GM12878 (cell line): Measurements from ENCODE around the gene C3orf22.

ENCODE experiments used
- ATF2 ChIP-seq: IDR thresholded peaks from 2 replicates; pipeline ENCODE4 v1.6.1; 2012; ENCODE audit warnings: low read length, inconsistent platforms
- ATF7 ChIP-seq: fragments of 450-650 bp; IDR thresholded peaks from 2 replicates; pipeline ENCODE4 v1.6.1; 2016; ENCODE audit warnings: low read depth, mild to moderate bottlenecking
- BHLHE40 ChIP-seq, 2 experiments: fragments of 450-650 bp in 1 of 2; IDR thresholded peaks; 2 replicates each; pipeline ENCODE4 v1.6.1; 2011 to 2017; ENCODE audit warnings: low read depth in 2 of 2, borderline replicate concordance in 1 of 2, improper control_type of control experiment in 1 of 2, low read length in 1 of 2, mild to moderate bottlenecking in 1 of 2
- FOXK2 ChIP-seq: fragments of 450-650 bp; IDR thresholded peaks from 2 replicates; pipeline ENCODE4 v1.6.1; 2017; ENCODE audit warnings: mild to moderate bottlenecking, moderate library complexity
- KAT2A ChIP-seq: conservative IDR thresholded peaks from 2 replicates; pipeline ENCODE4 v1.6.1; 2011; ENCODE audit warnings: low read depth, low read length; ENCODE audit not compliant: control insufficient read depth
- NR2C2 ChIP-seq: IDR thresholded peaks from 2 replicates; pipeline ENCODE4 v1.6.1; 2011; ENCODE audit warnings: borderline replicate concordance, low read depth; ENCODE audit not compliant: control insufficient read depth, insufficient read length
- ZNF274 ChIP-seq: IDR thresholded peaks from one replicate; pipeline ENCODE4 v1.8.0; 2011; ENCODE audit not compliant: insufficient read length, insufficient read depth
- TF ChIP-seq, protein P1 (sequence below): fragments of 450-650 bp; IDR thresholded peaks from 2 replicates; pipeline ENCODE4 v1.6.1; 2016; ENCODE audit warnings: mild to moderate bottlenecking
- TF ChIP-seq, protein P2 (sequence below): fragments of 450-650 bp; IDR thresholded peaks from 2 replicates; pipeline ENCODE4 v1.6.1; 2016; ENCODE audit warnings: mild to moderate bottlenecking, moderate library complexity, borderline replicate concordance
- TF ChIP-seq, protein P3 (sequence below), 3 experiments: IDR thresholded peaks in 2 of 3; conservative IDR thresholded peaks in 1 of 3; 2 replicates each; pipeline ENCODE4 v1.5.1; 2011; ENCODE audit warnings: low read depth in 3 of 3, low read length in 3 of 3, mild to moderate bottlenecking in 3 of 3, control low read depth in 2 of 3, moderate library complexity in 2 of 3, inconsistent platforms in 1 of 3, mixed read lengths in 1 of 3; ENCODE audit not compliant: control insufficient read depth in 2 of 3, insufficient read depth in 1 of 3; ENCODE audit errors: extremely low read depth in 1 of 3

GRCh38 chr3:126524429-126524988, 34.2 kb downstream of the C3orf22 start:
- TF ChIP-seq, protein P1, sequence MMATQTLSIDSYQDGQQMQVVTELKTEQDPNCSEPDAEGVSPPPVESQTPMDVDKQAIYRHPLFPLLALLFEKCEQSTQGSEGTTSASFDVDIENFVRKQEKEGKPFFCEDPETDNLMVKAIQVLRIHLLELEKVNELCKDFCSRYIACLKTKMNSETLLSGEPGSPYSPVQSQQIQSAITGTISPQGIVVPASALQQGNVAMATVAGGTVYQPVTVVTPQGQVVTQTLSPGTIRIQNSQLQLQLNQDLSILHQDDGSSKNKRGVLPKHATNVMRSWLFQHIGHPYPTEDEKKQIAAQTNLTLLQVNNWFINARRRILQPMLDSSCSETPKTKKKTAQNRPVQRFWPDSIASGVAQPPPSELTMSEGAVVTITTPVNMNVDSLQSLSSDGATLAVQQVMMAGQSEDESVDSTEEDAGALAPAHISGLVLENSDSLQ: no peak
- TF ChIP-seq ATF7: no peak
- TF ChIP-seq, protein P2, sequence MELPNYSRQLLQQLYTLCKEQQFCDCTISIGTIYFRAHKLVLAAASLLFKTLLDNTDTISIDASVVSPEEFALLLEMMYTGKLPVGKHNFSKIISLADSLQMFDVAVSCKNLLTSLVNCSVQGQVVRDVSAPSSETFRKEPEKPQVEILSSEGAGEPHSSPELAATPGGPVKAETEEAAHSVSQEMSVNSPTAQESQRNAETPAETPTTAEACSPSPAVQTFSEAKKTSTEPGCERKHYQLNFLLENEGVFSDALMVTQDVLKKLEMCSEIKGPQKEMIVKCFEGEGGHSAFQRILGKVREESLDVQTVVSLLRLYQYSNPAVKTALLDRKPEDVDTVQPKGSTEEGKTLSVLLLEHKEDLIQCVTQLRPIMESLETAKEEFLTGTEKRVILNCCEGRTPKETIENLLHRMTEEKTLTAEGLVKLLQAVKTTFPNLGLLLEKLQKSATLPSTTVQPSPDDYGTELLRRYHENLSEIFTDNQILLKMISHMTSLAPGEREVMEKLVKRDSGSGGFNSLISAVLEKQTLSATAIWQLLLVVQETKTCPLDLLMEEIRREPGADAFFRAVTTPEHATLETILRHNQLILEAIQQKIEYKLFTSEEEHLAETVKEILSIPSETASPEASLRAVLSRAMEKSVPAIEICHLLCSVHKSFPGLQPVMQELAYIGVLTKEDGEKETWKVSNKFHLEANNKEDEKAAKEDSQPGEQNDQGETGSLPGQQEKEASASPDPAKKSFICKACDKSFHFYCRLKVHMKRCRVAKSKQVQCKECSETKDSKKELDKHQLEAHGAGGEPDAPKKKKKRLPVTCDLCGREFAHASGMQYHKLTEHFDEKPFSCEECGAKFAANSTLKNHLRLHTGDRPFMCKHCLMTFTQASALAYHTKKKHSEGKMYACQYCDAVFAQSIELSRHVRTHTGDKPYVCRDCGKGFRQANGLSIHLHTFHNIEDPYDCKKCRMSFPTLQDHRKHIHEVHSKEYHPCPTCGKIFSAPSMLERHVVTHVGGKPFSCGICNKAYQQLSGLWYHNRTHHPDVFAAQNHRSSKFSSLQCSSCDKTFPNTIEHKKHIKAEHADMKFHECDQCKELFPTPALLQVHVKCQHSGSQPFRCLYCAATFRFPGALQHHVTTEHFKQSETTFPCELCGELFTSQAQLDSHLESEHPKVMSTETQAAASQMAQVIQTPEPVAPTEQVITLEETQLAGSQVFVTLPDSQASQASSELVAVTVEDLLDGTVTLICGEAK: no peak
- TF ChIP-seq FOXK2: no peak
- TF ChIP-seq, protein P3, sequence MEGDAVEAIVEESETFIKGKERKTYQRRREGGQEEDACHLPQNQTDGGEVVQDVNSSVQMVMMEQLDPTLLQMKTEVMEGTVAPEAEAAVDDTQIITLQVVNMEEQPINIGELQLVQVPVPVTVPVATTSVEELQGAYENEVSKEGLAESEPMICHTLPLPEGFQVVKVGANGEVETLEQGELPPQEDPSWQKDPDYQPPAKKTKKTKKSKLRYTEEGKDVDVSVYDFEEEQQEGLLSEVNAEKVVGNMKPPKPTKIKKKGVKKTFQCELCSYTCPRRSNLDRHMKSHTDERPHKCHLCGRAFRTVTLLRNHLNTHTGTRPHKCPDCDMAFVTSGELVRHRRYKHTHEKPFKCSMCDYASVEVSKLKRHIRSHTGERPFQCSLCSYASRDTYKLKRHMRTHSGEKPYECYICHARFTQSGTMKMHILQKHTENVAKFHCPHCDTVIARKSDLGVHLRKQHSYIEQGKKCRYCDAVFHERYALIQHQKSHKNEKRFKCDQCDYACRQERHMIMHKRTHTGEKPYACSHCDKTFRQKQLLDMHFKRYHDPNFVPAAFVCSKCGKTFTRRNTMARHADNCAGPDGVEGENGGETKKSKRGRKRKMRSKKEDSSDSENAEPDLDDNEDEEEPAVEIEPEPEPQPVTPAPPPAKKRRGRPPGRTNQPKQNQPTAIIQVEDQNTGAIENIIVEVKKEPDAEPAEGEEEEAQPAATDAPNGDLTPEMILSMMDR (IDR thresholded peaks at IDR 0.05 in 2 of 3, conservative IDR thresholded peaks at IDR 0.05 in 1 of 3; ENCODE audit: control insufficient read depth in 2 of 3, extremely low read depth in 1 of 3, insufficient read depth in 1 of 3, low read depth in 3 of 3, low read length in 3 of 3): no peak
- no peak for TF ChIP-seq ZNF274
- no peak for TF ChIP-seq ATF2
- no peak for TF ChIP-seq NR2C2
- no peak for TF ChIP-seq KAT2A
- TF ChIP-seq BHLHE40 (IDR thresholded peaks at IDR 0.05; ENCODE audit: borderline replicate concordance in 1 of 2, low read depth in 2 of 2, low read length in 1 of 2): no peak
